Measurements from ENCODE around the gene ARHGEF18. TPM values are rescaled to one million over a fixed set of nuclear protein-coding genes. Genes with fewer than 3 reads are reported as not detected.

Gene ARHGEF18
- total and polyA plus RNA-seq, 2 of the 13 experiments (the other 11 are each of a cell fraction or from before 2014, with no cell fraction given) = 4.2 to 17.5 TPM

DNA sequence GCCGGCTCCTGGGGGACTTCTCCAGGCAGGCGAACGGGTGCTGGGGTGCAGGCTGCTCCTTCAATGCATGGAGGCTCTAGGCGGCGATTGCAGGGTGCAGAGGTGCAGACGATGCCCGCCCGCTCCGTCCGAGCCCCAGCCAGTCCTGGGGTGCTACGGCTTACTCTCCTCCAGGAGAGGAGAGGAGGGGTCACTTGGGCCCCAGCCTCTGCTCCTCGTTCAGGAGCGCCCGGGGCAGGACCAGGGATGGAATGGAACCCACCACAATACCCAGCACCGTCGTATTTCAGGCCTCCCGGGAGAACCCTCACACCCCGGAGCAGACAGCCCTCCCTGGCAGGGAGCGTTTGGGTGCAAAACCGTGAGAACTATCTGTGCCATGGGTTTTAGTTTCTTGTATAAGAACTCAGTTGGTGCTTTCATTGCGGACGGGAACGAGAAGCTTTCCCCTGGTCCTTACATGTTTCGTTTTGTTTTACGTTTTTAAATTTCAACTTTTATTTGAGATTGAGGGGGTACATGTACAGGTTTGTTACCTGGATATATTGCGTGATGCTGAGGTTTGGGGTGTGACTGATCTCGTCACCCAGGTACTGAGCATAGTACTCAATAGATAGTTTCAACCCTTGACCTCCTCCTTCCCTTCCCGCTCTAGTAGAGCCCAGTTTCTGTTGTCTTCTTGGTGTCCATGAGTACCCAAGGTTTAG is 46.8 kb downstream of the ARHGEF18 start (continued):
- TF ChIP-seq, protein P1, sequence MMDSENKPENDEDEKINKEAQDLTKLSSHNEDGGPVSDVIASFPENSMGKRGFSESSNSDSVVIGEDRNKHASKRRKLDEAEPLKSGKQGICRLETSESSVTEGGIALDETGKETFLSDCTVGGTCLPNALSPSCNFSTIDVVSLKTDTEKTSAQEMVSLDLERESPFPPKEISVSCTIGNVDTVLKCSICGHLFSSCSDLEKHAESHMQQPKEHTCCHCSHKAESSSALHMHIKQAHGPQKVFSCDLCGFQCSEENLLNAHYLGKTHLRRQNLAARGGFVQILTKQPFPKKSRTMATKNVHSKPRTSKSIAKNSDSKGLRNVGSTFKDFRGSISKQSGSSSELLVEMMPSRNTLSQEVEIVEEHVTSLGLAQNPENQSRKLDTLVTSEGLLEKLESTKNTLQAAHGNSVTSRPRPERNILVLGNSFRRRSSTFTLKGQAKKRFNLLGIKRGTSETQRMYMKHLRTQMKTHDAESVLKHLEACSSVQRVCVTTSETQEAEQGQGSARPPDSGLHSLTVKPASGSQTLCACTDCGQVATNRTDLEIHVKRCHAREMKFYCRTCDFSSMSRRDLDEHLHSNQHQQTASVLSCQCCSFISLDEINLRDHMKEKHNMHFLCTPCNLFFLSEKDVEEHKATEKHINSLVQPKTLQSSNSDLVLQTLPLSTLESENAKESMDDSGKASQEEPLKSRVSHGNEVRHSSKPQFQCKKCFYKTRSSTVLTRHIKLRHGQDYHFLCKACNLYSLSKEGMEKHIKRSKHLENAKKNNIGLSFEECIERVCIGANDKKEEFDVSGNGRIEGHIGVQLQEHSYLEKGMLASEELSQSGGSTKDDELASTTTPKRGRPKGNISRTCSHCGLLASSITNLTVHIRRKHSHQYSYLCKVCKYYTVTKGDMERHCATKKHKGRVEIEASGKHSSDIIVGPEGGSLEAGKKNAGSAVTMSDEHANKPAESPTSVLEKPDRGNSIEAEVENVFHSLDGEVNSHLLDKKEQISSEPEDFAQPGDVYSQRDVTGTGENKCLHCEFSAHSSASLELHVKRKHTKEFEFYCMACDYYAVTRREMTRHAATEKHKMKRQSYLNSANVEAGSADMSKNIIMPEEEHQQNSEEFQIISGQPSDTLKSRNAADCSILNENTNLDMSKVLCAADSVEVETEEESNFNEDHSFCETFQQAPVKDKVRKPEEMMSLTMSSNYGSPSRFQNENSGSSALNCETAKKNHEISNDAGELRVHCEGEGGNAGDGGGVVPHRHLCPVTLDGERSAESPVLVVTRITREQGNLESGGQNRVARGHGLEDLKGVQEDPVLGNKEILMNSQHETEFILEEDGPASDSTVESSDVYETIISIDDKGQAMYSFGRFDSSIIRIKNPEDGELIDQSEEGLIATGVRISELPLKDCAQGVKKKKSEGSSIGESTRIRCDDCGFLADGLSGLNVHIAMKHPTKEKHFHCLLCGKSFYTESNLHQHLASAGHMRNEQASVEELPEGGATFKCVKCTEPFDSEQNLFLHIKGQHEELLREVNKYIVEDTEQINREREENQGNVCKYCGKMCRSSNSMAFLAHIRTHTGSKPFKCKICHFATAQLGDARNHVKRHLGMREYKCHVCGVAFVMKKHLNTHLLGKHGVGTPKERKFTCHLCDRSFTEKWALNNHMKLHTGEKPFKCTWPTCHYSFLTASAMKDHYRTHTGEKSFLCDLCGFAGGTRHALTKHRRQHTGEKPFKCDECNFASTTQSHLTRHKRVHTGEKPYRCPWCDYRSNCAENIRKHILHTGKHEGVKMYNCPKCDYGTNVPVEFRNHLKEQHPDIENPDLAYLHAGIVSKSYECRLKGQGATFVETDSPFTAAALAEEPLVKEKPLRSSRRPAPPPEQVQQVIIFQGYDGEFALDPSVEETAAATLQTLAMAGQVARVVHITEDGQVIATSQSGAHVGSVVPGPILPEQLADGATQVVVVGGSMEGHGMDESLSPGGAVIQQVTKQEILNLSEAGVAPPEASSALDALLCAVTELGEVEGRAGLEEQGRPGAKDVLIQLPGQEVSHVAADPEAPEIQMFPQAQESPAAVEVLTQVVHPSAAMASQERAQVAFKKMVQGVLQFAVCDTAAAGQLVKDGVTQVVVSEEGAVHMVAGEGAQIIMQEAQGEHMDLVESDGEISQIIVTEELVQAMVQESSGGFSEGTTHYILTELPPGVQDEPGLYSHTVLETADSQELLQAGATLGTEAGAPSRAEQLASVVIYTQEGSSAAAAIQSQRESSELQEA (CRISPR knock-in tag; IDR thresholded peaks at IDR 0.05; ENCODE audit: not compliant biosample characterization) = no peak
- TF ChIP-seq ZNF33A (CRISPR knock-in tag; IDR thresholded peaks at IDR 0.05; ENCODE audit: borderline replicate concordance) = 0 out of 2 replicates have a peak, but pooled peaks have one; percentile 37
- TF ChIP-seq, protein P2, sequence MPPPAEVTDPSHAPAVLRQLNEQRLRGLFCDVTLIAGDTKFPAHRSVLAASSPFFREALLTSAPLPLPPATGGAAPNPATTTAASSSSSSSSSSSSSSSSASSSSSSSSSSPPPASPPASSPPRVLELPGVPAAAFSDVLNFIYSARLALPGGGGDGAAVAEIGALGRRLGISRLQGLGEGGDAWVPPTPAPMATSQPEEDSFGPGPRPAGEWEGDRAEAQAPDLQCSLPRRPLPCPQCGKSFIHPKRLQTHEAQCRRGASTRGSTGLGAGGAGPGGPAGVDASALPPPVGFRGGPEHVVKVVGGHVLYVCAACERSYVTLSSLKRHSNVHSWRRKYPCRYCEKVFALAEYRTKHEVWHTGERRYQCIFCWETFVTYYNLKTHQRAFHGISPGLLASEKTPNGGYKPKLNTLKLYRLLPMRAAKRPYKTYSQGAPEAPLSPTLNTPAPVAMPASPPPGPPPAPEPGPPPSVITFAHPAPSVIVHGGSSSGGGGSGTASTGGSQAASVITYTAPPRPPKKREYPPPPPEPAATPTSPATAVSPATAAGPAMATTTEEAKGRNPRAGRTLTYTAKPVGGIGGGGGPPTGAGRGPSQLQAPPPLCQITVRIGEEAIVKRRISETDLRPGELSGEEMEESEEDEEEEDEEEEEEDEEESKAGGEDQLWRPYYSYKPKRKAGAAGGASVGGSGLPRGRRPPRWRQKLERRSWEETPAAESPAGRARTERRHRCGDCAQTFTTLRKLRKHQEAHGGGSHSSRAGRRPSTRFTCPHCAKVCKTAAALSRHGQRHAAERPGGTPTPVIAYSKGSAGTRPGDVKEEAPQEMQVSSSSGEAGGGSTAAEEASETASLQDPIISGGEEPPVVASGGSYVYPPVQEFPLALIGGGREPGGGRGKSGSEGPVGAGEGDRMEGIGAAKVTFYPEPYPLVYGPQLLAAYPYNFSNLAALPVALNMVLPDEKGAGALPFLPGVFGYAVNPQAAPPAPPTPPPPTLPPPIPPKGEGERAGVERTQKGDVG (CRISPR knock-in tag; IDR thresholded peaks at IDR 0.05; ENCODE audit: borderline replicate concordance) = 0 out of 2 replicates have a peak, but pooled peaks have one; percentile 1
- TF ChIP-seq MEF2D (CRISPR knock-in tag; IDR thresholded peaks at IDR 0.05) = no peak
- TF ChIP-seq ZNF577 (CRISPR knock-in tag; IDR thresholded peaks at IDR 0.05; ENCODE audit: borderline replicate concordance, low read depth) = no peak
- no peak for TF ChIP-seq ZNF781 (CRISPR knock-in tag; IDR thresholded peaks at IDR 0.05; ENCODE audit: borderline replicate concordance, not compliant biosample characterization)
- TF ChIP-seq ZNF234 (CRISPR knock-in tag; conservative IDR thresholded peaks at IDR 0.05) = no peak
- peak; percentile 14 for TF ChIP-seq HNRNPLL (IDR thresholded peaks at IDR 0.05; ENCODE audit: low read depth, low read length, poor library complexity, severe bottlenecking)
- TF ChIP-seq ZMYM3 (CRISPR knock-in tag; IDR thresholded peaks at IDR 0.05) = no peak
- TF ChIP-seq NCOR1 (IDR thresholded peaks at IDR 0.05; ENCODE audit: borderline replicate concordance, low read length) = no peak
- TF ChIP-seq, protein P3, sequence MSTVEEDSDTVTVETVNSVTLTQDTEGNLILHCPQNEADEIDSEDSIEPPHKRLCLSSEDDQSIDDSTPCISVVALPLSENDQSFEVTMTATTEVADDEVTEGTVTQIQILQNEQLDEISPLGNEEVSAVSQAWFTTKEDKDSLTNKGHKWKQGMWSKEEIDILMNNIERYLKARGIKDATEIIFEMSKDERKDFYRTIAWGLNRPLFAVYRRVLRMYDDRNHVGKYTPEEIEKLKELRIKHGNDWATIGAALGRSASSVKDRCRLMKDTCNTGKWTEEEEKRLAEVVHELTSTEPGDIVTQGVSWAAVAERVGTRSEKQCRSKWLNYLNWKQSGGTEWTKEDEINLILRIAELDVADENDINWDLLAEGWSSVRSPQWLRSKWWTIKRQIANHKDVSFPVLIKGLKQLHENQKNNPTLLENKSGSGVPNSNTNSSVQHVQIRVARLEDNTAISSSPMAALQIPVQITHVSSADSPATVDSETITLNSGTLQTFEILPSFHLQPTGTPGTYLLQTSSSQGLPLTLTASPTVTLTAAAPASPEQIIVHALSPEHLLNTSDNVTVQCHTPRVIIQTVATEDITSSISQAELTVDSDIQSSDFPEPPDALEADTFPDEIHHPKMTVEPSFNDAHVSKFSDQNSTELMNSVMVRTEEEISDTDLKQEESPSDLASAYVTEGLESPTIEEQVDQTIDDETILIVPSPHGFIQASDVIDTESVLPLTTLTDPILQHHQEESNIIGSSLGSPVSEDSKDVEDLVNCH (CRISPR knock-in tag; IDR thresholded peaks at IDR 0.05) = no peak
- TF ChIP-seq MLLT10 (CRISPR knock-in tag; IDR thresholded peaks at IDR 0.05) = no peak
- TF ChIP-seq FOXK2 (IDR thresholded peaks at IDR 0.05) = no peak
- no peak for TF ChIP-seq GATA4 (IDR thresholded peaks at IDR 0.05; ENCODE audit: borderline replicate concordance, low read depth)
- TF ChIP-seq ZNF670 (CRISPR knock-in tag; IDR thresholded peaks at IDR 0.05; ENCODE audit: borderline replicate concordance) = 0 out of 2 replicates have a peak, but pooled peaks have one; percentile 40

Data from HepG2 (cell line).